HG03103 (cell line): ENCODE results near the gene ST3GAL4.
A peak's percentile ranks its signal among the peaks of the same experiment; 100 is the strongest.

Source experiments
- ATAC-seq: cut with Tn5 transposase; IDR thresholded peaks from one replicate; pipeline ENCODE4 v1.9.1; 2021; ENCODE audit warnings: low read depth; ENCODE audit not compliant: unreplicated experiment

The ST3GAL4 gene

DNA sequence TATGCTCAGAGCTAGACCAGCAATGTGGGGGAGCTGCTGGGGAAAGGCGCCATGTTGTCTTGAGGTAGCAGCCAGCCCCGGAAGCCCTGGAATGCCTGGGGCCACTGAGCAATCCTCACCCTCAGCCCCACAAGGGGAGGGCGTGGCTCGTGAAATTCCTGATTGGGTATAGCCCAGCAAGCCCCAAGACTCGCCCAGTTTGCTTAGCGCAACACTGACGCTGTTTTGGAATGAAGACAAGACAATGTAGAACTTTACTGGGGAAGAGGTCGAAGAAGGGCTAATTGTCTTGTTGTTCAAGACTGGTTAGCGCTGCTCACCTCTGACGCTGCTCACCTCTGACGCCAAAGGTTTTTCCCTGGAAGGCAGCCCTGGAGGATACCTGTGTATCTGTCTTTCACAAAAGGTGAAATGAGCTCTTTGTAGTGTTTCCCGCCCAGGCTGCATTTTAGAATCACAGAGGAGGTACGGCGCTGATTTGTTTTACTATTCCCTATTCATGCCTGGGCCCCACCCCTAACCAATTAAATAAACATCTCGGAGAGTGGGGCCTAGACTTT is 47.6 kb downstream of the ST3GAL4 start:
- ATAC-seq, result no peak

GRCh38 chr11:126403658-126404057 is 48.2 kb downstream of the ST3GAL4 start:
- ATAC-seq, result peak; percentile 95

GRCh38 chr11:126404367-126404766 is 48.9 kb downstream of the ST3GAL4 start:
- no peak for ATAC-seq

DNA sequence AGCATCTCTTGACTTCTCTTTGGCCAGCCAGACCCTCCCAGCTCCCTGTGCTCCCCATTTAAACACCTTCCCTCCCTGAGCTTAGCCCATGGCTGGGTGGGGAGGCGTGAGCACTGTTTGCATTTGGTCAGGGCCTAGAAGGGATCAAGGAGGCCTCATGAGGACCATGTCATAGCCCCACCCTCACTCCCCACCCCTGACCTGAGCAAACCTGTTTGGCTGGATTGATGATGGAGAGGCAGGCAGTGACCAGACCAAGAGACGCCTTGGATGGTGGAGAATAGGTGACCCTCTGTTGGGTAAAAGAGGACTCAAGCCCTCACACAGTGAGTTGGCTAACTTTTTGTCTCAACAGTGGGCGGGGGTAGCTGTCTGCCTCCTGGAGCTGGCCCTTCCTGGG is 49.9 kb downstream of the ST3GAL4 start:
- ATAC-seq, result no peak

DNA sequence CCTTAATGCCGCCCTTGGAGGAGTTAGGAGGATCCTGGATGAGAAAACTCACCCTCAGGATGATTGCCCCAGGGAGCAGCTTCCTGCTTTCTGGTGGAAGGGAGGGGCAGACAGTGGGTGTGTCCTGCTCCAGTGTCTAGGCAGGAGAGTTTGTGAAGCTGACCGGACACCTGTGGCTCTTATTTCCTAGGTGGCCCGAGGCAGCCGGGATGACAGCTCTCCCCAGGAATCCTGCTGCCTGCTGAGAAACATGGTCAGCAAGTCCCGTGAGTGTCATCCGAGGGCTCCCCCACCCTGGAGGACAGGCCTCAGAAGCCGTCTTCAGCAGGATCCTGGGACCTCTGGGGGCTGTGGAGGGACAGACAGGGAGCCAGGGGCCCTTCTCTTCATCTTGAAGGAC is 50.4 kb downstream of the ST3GAL4 start:
- no peak for ATAC-seq

DNA sequence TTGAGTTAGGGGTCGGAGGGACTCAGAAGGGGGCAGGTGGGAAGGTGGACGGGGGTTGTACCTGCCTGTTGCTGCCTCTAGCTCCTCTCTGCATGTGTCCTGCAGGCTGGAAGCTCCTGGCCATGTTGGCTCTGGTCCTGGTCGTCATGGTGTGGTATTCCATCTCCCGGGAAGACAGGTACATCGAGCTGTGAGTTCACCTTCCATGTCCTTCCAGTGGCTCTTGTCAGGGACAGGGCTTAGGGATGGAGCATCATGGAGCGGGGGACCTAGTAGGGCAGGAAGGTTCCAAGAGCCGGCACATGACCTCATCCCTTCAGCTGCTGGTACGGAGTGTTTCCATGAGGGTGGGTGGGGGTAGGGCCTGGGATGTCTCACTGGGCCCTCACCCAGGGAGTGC is 50.9 kb downstream of the ST3GAL4 start:
- ATAC-seq, result no peak

GRCh38 chr11:126407101-126407521 is 51.6 kb downstream of the ST3GAL4 start:
- no peak for ATAC-seq

DNA sequence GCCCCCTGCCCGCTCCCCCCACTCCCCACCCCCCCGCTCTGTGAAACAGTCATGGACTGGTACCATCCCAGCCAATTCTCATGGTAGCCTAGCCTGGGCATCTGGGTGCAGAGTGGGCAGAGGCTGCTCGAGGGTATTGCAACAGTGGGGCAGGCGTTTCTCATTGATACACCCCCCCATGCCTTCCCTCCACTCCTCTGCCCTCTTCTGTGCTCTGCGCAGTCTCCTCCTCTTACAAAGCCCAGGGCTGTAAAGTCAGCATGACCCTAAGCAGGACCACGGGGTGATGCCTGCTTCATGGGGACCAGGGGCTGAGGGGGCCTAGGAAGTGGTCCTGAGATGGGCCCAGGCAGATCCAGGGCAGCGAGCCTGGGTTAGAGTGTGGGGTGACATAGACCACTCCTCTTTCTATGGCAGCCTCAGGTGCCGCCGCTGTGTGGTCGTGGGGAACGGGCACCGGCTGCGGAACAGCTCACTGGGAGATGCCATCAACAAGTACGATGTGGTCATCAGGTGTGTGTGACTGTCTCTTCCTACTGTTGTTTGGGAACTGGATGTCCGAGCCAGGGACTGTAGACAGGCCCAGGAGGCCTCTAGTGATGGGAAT is 52.3 kb downstream of the ST3GAL4 start:
- ATAC-seq, result no peak

GRCh38 chr11:126408496-126408895 is 53.0 kb downstream of the ST3GAL4 start:
- ATAC-seq, result no peak

GRCh38 chr11:126408901-126409619 is 53.6 kb downstream of the ST3GAL4 start:
- ATAC-seq, result no peak

DNA sequence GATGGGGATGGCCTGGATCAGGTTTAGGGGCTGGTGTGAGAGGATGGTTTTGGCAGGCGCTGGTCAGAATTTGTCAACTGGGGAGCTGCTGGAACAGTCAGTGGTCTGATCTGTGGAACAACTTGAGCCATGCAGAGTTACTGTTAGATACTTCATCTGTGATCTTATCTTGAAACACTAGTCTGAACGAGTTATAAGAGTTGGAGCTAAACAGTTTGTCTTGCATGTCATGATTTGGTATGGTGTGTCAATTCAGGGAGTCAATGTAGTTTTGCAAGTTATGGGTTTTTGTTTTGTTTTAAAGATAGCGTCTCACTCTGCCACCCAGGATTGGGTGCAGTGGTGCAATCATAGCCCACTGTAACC is 54.1 kb downstream of the ST3GAL4 start:
- no peak for ATAC-seq

DNA sequence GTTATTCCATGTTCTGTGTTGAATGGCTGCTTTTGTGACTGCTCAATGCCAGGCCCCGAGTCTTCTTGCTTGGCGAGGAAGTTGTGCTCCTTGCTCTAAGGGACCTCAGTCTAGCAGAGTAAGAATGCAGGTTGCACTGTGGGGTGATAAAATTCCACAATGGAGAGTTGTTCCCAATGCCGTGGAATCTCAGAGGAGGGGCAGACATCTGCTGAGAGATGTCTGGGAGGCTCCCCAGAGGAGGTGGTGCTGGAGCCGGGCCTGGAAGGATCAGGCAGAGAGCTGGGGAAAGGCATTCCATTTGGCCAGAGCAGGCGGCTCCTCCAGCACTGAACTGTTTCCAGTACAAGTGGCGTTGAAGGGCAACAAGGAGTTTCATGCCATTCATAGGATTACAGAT is 55.2 kb downstream of the ST3GAL4 start:
- no peak for ATAC-seq

GRCh38 chr11:126411971-126412381 is 56.5 kb downstream of the ST3GAL4 start:
- no peak for ATAC-seq

DNA sequence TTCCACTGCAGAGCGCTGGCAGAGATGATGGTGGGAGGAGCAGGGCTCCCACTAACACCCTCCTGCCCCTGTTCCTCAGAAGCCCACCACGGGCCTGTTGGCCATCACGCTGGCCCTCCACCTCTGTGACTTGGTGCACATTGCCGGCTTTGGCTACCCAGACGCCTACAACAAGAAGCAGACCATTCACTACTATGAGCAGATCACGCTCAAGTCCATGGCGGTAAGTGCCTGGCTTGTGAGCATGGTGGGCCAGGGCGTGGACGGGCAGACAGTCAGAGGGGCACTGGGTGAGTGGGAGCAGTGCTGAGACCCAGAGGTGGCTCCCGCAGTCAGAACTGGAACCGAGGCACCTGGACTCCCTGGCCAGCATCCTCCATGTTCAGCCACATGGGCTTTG is 57.9 kb downstream of the ST3GAL4 start:
- ATAC-seq, result no peak

GRCh38 chr11:126413843-126414405 is 58.4 kb downstream of the ST3GAL4 start:
- no peak for ATAC-seq

DNA sequence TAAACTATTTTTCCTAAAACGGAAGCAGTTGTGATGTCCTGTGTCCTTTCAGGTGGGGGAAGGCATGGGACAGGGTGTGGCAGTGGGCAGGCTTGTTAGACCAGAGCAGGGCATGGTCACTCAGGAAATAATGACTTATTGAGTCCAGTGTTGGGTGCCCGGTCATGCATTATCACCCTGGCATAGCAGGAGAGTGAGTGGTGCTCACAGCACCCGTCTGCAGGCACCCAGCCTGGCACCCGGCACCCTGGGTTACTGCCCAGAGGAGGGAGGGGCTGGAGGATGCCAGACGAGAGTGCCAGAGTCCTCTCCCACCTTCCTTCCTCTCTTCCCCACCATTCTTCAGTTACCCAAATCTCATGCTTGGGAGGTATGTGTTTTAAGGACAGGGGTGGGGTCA is 59.1 kb downstream of the ST3GAL4 start:
- ATAC-seq, result no peak

DNA sequence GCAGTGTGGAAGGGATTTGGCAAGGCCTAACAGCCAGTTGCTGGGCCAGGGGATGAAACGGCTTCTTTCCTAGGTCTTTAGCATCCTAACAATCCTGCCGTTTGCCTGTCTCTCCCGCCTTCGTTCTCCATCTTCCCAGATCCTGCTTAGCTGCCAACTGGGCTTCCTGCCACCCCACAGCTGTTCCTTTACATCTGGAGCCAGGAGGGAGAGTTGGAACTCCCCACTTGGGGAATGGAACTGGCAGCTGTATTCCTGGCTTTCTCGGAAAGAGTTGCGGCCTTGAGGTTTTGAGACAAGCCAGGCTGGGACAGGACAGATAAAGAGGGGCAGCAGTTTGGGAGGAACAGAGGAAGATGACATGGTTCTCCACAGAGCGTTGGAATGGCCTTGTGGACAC is 59.6 kb downstream of the ST3GAL4 start:
- ATAC-seq, result no peak

DNA sequence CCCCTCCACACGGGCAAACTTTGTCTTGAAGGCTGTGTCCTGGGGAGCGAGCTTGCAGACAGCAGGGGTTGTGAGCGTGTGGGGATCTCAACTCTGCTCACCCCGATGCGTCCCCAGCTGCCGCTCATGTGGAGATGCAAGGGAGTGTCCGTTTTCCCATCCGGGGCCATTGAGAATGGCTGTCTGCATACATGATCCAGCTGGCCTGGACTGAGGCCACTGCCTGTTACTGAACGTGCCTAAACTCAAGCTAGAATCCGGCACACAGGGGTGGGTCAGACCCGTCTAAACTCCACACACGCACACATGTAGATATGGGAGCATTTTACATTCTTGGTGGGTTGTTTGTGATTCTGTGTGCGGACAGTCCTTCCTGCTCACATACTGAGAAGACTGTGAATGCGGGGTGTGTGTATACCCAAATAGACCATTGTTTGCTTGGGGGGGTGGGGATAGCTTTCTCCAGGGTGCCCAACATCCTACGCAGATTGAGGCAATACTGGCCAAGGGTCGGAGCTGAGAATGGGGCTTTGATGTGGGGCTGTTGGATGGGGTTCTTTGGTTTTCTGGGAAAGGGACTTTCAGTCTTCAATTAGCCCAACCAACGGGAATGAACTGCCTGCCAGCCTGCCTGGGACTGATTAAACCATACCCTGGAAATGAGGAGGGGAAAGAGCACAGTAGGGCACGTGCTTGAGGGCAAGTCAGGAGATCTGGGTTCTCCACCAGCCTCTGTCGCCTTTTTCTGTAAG is 60.4 kb downstream of the ST3GAL4 start:
- ATAC-seq, result no peak

- ATAC-seq, result peak; percentile 67
Observed at GRCh38 chr11:126416542-126417090, 61.1 kb downstream of the ST3GAL4 start.

DNA sequence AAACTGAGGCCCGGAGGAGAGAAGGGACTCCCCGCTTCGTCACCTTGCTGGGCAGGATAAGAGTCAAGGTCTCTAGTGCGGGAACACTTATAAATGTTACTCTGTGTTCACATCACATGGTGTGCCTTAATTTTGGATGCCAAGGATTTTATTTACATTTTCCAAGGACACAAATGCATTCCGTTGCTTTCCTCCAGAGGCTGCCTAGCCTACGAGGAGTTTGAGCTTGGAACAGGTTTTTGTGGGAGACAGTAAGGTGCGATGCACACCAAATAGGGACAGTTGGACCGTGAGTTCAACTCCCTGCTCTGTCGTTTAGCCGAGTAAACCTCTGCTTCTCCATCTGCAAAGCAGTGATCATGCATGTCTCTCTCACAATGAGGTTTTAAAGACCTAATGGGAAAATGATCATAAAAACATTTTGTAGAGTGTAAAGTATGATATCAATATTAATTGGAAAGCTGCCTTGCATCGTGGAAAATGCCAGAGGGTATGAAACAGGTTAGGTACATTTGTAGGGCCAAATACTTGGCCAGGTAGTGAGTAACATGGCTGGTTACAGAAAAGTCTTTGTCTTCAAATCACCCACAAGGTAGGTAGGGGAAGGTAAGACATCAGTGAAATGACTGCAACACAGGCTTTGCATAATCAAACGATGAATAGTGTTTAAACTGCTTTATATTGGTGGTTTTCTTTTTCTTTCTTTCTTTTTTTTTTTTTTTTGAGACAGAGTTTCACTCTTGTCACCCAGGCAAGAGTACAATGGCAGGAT is 61.8 kb downstream of the ST3GAL4 start:
- no peak for ATAC-seq
